8988T (cell line): ENCODE data around the gene GPHN.
"Not testable (repeated sequence)": the region's sequence is repeated elsewhere in the genome, so short reads cannot be mapped to it uniquely, and the experiment has no call there.

Source experiments
- DNase-seq: peaks from one replicate; pipeline ENCODE4 v3.0.0; 2011

GPHN gene

GRCh38 chr14:66507722-66508546 lies at the start of gene GPHN:
GPHN (plus strand) TSS chr14:66508147.
- DNase-seq, result peak; percentile 79

- DNase-seq, result no peak
These were observed 48.3 kb upstream of the GPHN start for GRCh38 chr14:66459603-66460002.

DNA sequence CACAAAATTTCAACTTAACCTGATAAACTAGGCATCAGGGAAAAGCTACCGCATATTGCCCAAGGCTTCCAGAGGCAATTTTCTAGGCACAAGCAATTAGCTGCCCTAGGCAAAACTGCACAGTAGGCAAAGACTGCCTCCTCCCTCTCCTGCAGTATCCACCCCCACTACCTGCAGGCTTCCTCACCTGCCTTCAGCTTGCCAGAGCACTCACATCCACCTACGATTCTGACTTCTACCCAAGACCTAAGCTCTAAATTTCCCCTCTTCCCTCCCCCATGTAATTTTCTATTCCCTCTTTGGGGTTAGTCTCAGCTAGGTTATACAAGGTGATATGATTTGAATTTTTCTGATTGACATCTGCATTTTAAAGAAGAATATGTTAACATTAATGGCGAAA lies 43.7 kb upstream of the GPHN start:
- DNase-seq, result no peak

DNA sequence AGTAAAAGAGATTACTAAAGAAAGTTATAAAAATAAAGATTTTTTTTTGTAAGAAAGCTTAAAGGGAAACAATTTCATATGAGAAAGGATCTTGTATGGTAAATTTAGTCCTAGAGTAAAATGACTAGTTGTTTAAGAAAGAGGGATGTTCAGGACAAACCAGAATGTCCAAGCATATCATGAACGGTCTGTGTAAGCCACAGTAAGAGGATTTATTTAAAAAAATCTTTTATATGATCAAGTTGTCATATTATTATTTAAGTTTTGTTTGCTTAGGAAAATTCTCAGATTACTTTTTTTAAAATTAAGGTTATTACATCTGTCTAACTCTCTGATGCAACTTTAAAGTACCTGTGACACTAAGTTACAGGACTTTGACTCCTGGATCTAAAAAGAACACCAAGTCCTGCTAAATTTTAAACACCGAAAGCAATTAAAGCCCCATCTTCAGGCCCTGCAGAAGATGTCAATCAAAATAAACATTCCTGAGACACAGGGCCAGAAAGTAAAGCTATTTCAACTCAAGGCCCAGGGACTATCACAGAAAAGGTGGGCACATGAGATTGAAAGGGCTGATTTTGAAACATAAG lies 39.1 kb upstream of the GPHN start:
- DNase-seq, result no peak

- DNase-seq, result no peak
These were observed 36.4 kb upstream of the GPHN start for GRCh38 chr14:66471584-66471983.

GRCh38 chr14:66472251-66472650 lies 35.7 kb upstream of the GPHN start:
- DNase-seq, result no peak

GRCh38 chr14:66473223-66473622 lies 34.7 kb upstream of the GPHN start:
- no peak for DNase-seq

DNA sequence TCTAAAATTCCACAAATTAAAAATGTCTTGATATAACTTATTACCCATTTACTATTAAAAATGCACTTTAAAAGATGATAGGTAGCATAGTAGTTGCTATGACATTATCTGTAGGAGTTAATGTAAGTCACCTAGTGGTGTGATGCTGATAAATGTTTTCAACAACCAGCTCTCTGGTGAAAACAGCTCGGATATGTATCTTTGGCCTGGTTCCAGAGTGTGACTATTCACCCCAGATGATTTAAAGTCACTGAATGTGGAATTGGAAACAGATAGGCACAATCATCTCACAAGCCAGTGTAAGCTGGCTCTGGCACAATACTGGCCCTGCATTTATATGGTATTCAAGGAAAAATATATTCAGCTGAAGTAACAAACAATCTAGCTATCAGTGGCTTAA lies 31.0 kb upstream of the GPHN start:
- DNase-seq, result no peak

GRCh38 chr14:66477567-66477966 lies 30.4 kb upstream of the GPHN start:
- DNase-seq, result no peak

GRCh38 chr14:66482873-66483272 lies 25.1 kb upstream of the GPHN start:
- no peak for DNase-seq

DNA sequence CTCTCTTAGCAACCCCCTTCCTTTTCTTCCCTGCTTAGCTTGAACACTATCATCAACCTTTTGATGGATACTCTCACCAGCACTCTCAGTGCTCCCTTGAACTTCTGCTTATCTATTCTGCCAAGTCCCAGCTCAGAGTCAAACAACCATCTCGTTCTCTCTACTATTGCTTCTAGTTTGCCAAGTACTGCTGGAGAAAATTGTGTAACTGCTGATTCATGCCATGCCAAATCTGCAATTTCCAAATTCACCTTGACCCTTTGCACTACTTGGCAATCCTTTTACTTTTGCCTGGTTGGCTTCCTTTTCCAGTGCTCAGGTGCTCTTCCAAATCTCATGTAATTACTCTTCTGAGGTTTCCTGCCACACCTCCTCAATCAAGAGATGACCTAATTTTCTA lies 24.6 kb upstream of the GPHN start:
- no peak for DNase-seq

DNA sequence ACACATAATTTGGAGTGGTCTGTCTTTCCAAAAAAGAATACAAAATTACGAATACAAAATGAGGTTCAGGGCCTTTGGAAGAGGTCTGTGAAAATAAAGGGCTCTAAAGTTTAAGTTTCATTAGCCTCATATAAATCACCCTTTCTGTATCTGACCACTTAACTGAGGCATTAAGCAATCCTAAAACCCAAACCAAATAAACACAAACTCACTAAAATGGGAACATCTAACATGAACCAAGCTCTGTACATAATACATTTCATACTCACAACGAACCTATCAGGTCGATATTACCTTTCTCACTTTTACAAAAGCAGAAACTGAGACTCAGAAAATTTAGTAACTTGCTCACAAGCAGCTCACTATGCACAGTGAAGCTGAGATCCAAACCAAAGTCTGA lies 22.9 kb upstream of the GPHN start:
- DNase-seq, result no peak

GRCh38 chr14:66485910-66486421 lies 22.0 kb upstream of the GPHN start, which contains the start of gene CCDC196:
CCDC196 (plus strand) TSS chr14:66486371; CDS start chr14:66486503, 132 bp downstream.
- no peak for DNase-seq

DNA sequence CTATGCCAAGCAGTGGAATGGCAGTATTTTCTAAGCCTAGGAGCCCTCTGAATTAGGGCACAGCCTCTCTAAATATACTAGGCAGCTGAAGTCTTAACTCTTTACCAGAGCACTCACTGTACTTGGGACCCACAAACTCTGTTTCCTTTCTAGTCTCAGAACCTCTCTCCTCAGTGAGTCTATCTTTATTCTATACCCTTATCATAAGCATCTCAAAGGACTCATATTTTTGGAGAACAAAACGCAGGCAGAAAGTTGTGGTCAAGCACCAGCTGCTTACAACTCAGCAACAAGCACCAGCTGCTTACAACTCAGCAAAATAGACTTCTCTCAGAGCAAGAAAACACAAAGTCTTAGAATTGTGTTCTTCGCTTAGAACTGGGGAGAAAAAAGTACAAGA lies 20.8 kb upstream of the GPHN start:
- DNase-seq, result no peak

DNA sequence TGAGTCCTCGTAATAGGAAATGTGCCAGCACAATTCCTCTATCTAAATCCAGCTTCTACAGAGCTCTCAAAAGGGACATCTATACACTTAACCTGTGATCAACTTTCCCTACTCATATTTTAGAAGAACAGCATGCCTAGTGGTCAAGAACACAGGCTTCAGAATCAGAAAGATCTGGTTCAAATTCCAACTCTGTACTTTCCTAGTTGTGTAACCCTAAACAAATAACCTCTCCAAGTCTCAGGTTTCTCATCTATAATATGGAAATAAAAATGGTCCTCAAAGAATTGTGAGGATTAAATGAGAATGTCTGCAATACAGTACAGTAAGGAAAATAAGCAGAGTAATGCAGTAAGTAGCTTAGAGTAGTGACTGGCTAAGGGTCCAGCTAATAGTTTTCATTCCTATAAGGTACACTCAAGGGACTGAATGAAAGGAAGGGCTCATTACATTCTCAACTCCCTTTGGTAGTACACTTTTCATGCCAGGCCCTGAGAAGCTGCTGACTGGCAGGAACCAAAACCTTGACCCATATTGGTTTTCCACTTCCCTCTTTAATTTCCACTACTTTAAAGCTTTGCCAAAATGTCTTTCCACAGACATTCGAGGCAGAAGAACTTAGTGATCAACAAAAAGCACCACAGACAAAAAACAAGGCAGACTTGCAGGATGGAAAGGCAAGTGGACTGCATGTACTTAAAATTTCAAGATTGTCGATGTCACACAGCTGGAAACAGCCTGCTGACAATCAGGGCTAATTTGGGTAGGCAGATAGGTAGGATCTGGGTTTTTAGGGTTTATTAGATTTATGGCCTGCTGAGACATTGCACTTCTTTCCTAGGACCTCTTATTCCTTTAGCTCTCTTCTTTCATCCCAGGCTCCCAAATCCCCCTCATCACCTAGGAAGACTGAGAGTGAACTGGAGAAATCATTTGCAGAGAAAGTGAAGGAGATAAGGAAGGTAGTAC lies 17.5 kb upstream of the GPHN start:
- no peak for DNase-seq

DNA sequence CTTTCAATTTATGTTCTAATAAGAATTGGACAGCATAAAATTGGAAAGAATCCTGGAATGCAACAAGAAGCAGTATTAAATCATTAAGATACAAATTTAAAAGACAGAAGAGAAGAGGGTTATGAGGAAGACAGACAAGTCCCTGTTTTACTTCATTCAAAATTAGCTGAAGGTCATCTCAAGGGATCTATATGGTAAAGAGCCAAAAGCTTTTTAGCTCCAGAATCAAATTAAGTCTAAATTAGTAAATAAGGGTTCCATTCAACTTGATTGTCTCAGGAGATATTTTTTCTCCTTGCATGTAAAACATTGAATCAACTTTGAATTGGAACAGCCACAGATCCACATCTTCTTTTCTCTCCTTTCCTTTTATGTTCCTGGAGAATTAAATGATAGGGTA lies 14.2 kb upstream of the GPHN start:
- DNase-seq, result no peak

DNA sequence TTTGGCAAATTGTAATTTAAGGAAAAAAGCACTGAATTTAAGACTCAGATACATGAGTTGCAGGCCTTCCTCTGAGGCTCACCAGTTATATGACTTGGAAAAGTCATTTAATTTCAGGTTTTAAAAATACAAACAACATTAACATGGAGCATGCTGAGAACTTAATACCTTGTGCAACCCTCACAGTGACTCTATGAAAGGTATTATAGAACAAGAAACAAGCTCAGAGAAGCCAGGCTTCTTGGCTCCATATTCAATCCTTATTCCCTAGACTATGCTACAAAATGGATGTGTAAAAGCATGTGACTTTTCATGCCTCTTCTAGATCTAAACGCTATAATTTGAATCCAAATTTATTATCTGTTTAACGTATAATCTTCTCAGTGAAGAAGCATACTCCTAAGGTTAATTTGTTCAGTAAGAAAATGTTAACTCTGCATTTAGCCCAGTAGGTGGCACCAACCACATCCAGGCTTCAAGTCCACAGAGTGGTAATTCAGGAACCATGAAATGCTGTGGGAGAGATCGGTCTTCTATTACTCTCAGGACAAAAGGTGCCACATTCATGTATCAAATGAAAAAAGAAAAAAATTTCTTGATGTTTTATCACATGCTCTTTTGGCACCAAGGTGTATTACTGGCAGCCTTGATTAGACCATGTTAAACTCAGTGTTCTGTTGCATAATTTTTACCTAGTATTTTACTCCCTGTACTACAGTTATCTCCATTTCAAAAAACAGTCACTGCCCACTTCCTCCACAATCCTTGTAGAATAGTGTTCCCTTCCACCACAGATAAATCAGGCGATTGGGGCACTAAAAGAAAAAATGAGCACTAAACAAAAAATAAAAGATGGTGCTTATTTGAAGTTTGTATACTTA lies 12.5 kb upstream of the GPHN start:
- no peak for DNase-seq

DNA sequence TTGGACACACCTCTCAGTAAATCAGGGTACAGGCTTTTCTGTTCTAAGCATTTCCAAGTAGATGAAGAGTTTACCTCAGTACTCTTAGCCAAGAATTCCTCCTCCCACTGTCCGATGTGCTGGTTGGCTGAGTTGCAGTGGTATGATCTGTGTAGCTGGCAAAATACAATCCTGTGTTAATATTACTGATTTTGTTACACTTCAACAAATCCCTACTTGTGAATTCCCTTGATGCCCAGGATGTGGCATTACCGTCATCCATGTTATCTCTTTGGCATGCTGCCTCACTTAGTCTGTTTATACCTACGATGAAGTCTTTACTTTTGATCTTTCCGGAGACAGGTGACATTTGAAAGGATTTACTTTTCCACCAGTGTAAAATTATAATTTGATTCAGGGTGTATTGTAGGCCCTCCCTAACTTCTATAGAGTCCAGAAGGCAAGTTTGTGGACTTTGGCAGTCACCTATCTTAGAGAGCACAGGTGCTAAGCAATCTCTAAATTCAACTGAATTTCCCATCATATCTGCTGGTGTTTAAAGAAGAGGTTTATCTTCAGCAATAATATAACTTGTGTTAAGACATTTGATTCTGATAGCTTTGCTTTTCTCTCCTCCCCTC lies 11.6 kb upstream of the GPHN start:
- DNase-seq, result no peak

- DNase-seq, result no peak
These were observed 11.0 kb upstream of the GPHN start for GRCh38 chr14:66496911-66497310.

GRCh38 chr14:66498311-66498710 lies 9.6 kb upstream of the GPHN start:
- no peak for DNase-seq

- no peak for DNase-seq
These were observed 6.4 kb upstream of the GPHN start for GRCh38 chr14:66501592-66501991.

DNA sequence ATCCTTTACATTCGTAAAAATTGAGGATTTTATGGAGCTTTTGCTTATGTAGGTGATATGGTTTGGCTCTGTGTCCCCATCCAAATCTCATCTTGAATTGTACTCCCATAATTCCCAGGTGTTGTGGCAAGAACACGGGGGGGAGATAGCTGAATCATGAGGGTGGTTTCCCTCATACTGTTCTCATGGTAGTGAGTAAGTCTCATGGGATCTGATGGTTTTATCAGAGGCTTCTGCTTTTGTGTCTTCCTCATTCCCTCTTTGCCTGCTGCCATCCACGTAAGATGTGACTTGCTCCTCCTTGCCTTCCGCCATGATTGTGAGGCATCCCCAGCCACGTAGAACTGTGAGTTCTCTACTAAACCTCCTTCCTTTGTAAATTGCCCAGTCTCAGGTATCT lies 5.1 kb upstream of the GPHN start:
- DNase-seq, result not testable (repeated sequence)
